ENCODE measurements around the gene ELMOD3. TPM values are rescaled to one million over a fixed set of nuclear protein-coding genes. Genes with fewer than 3 reads are reported as not detected.
A peak's percentile ranks its signal among the peaks of the same experiment; 100 is the strongest.
"Not testable (repeated sequence)": the region's sequence is repeated elsewhere in the genome, so short reads cannot be mapped to it uniquely, and the experiment has no call there.

The ELMOD3 gene
- total and polyA plus RNA-seq, 2 experiments from 2014 or later: 15.3 to 23.8 TPM

DNA sequence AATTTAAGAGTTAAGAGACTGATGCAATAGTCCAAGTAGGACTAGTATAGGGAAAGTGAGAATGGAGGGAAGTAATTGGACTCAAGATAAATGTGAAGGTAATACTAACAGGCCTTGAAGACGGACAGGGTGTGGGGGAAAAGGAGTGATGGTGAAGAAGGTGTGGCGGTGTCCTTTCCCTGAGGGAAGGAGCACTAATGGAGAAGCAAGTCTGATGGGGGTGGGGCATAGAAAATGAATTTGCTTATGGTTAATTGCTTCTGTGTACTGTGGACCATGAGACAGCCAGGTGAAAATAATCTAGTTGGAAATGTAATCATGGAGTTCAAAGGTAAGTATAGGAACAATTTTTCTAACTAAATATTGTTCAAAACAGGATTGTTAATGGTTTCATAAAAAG lies 19.6 kb upstream of the ELMOD3 start:
- Histone ChIP-seq H3K79me2 (ENCODE audit: insufficient read depth) (no peaks in the 10 kb centered on the region), H2AFZ (no peak overlapping the region), H3K36me3 (ENCODE audit: low read depth) (no peaks in the 10 kb centered on the region), H3K27me3 (replicated peaks; ENCODE audit: insufficient read depth) (no peaks in the 10 kb centered on the region), H3K27ac (no peak overlapping the region), H3K4me3 (no peak overlapping the region), H3K4me2 (ENCODE audit: unreplicated experiment) (no peak overlapping the region), H3K9me2 (ENCODE audit: insufficient read depth) (no peaks in the 10 kb centered on the region), H3K9me3 (ENCODE audit: low read depth) (no peaks in the 10 kb centered on the region), H4K20me1 (ENCODE audit: insufficient read depth) (no peaks in the 10 kb centered on the region), H3K4me1 (ENCODE audit: insufficient read depth) (0 out of 2 replicates have a peak, but pooled peaks cover under 1% of the 10 kb centered on the region), H3F3A (ENCODE audit: insufficient read depth) (no peaks in the 10 kb centered on the region), H3K9ac (no peak overlapping the region)
- DNase-seq: no peak
- 46 to 53% methylated on average over 2 of the region's 2 CpGs for WGBS, 2 experiments (ENCODE audit: low coverage in 1 of 2, low lambda C conversion rate in 2 of 2, missing lambda C conversion rate in 2 of 2)
- in situ Hi-C loops (cut with MboI): no loop called here
- TF ChIP-seq EZH2 (IDR thresholded peaks at IDR 0.05; ENCODE audit: insufficient read depth, poor library complexity, severe bottlenecking) (no peak), EZH2phosphoT487 (IDR thresholded peaks at IDR 0.05; ENCODE audit: insufficient read depth, low read depth) (no peak)

DNA sequence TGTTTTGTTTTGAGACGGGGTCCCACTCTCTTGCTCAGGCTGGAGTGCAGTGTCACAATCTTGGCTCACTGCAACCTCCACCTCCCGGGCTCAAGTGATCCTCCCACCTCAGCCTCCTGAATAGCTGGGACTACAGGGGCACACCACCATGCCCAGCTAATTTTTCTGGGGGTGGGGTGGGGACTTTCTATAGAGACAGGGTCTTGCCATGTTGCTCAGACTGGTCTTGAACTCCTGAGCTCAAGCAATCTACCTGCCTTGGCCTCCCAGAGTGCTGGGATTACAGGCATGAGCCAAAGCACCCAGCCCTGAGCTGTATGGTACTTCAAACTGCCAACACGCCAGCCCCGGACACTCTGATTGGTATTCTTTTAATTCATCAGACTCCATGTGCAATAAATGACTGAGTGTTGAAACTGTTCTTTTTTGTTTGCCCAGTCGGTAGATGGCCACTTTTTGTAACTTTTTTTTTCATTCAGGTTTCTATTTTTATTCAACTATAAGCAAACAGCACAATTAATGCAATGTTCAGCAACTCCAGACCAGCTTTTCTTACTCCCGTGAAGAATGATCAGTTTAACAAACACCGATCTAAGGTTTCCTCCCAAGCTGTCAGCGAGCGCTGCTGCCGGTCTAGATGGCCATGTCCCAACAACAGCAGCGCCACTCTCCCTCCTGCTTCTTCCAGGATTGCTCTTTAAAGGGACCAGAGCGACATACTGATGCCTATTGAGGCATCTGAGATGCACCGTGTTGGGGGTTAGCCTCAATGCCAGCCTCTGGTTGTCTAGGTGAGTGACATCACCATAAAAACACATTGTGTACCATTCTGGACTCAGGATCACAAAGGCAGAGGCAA lies 14.3 kb upstream of the ELMOD3 start:
- peak overlapping the region; percentile 65 for H2AFZ ChIP-seq
- no peaks in the 10 kb centered on the region for H3K9me3 ChIP-seq (ENCODE audit: low read depth)
- no peaks in the 10 kb centered on the region for H4K20me1 ChIP-seq (ENCODE audit: insufficient read depth)
- peak overlapping the region; percentile 50; the same call in 1 of the 2 replicates for H3K9ac ChIP-seq
- DNase-seq: peak; percentile 45
- 0 out of 2 replicates have a peak, but pooled peaks cover 5% of the 10 kb centered on the region for H3K4me1 ChIP-seq (ENCODE audit: insufficient read depth)
- H3K4me3 ChIP-seq: peak overlapping the region; percentile 56
- WGBS, 2 experiments (ENCODE audit: low coverage in 1 of 2, low lambda C conversion rate in 2 of 2, missing lambda C conversion rate in 2 of 2): 14 to 16% methylated on average over 13 of the region's 13 CpGs
- H3K27me3 ChIP-seq (replicated peaks; ENCODE audit: insufficient read depth): no peaks in the 10 kb centered on the region
- in situ Hi-C loops (cut with MboI): no loop called here
- no peaks in the 10 kb centered on the region for H3K36me3 ChIP-seq (ENCODE audit: low read depth)
- no peaks in the 10 kb centered on the region for H3K79me2 ChIP-seq (ENCODE audit: insufficient read depth)
- no peak for TF ChIP-seq EZH2phosphoT487 (IDR thresholded peaks at IDR 0.05; ENCODE audit: insufficient read depth, low read depth)
- no peak for TF ChIP-seq EZH2 (IDR thresholded peaks at IDR 0.05; ENCODE audit: insufficient read depth, poor library complexity, severe bottlenecking)
- no peaks in the 10 kb centered on the region for H3K9me2 ChIP-seq (ENCODE audit: insufficient read depth)
- peaks cover 9% of the 10 kb centered on the region; the same call in 1 of the 2 replicates for H3F3A ChIP-seq (ENCODE audit: insufficient read depth)
- H3K27ac ChIP-seq: no peak overlapping the region
- H3K4me2 ChIP-seq (ENCODE audit: unreplicated experiment): peak overlapping the region; percentile 54

DNA sequence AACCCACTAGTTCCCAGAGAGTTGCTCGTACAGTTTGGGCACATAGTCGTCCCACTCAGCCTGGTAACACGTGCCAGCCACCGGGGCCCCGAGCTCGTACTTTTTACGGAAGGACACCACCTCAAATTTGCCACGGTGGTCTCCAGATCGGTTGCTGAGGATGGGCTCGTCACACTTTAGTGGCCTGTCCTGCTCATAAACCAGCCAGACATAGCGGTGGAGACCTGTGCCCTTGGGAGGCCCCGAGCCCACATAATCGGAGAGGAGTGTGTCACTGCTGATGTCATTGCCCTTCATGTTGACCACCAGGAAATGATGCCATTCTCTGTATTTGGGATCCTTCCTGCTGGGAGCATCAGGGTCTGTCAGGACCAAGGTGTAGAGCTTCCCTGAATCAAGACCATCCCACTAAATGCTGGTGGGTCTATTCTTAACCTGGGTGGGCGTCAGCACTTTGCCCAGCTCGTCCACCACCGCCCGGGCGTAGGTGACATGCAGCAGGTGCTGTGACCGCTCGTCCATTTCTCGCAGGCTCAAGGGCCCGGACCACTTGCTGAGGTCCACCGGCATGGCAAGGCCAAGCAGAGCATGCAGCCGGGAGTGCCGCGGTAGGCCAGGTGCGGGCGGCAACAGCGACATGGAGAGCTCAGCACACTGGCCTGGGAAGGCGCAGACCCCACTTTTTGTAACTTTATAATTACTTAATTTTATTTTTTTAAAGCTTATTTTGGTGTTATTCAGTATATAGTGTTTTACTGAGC lies 13.1 kb upstream of the ELMOD3 start:
- no peaks in the 10 kb centered on the region for H3K9me2 ChIP-seq (ENCODE audit: insufficient read depth)
- no peak overlapping the region for H3K9ac ChIP-seq
- 86 to 88% methylated on average over 28 to 30 of the region's 30 CpGs for WGBS, 2 experiments (ENCODE audit: low coverage in 1 of 2, low lambda C conversion rate in 2 of 2, missing lambda C conversion rate in 2 of 2)
- H3K27me3 ChIP-seq (replicated peaks; ENCODE audit: insufficient read depth): no peaks in the 10 kb centered on the region
- in situ Hi-C loops (cut with MboI): no loop called here
- H3K36me3 ChIP-seq (ENCODE audit: low read depth): no peaks in the 10 kb centered on the region
- no peaks in the 10 kb centered on the region for H3K9me3 ChIP-seq (ENCODE audit: low read depth)
- no peak overlapping the region for H3K4me2 ChIP-seq (ENCODE audit: unreplicated experiment)
- H3K4me1 ChIP-seq (ENCODE audit: insufficient read depth): 0 out of 2 replicates have a peak, but pooled peaks cover 5% of the 10 kb centered on the region
- no peak for DNase-seq
- TF ChIP-seq EZH2phosphoT487 (IDR thresholded peaks at IDR 0.05; ENCODE audit: insufficient read depth, low read depth) (no peak), EZH2 (IDR thresholded peaks at IDR 0.05; ENCODE audit: insufficient read depth, poor library complexity, severe bottlenecking) (no peak)
- no peak overlapping the region for H3K27ac ChIP-seq
- H3K79me2 ChIP-seq (ENCODE audit: insufficient read depth): no peaks in the 10 kb centered on the region
- no peaks in the 10 kb centered on the region for H4K20me1 ChIP-seq (ENCODE audit: insufficient read depth)
- H2AFZ ChIP-seq: no peak overlapping the region
- H3K4me3 ChIP-seq: no peak overlapping the region
- peaks cover 9% of the 10 kb centered on the region; the same call in 1 of the 2 replicates for H3F3A ChIP-seq (ENCODE audit: insufficient read depth)

DNA sequence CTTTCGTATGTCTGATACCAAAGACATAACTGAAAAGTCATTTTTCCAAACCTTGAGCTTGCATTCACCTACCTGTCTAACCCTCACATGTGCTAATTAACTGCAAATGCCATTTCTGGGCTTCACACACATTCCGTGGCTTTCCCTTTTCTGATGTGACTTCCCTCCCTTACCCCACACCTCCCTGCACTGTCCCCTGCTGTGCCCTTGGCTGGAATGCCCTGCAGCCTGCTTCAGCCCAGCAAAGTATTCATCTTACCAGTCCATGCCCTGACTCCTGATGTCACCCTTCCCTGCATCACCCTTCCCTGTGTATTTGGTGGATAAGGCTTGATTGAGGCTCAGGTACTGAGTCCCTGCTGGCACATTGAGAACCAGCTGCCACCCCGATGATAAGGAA lies 12.4 kb upstream of the ELMOD3 start:
- H3K4me3 ChIP-seq: no peak overlapping the region
- H3K79me2 ChIP-seq (ENCODE audit: insufficient read depth): no peaks in the 10 kb centered on the region
- H3K9me3 ChIP-seq (ENCODE audit: low read depth): no peaks in the 10 kb centered on the region
- no peaks in the 10 kb centered on the region for H3K36me3 ChIP-seq (ENCODE audit: low read depth)
- H3F3A ChIP-seq (ENCODE audit: insufficient read depth): peaks cover 9% of the 10 kb centered on the region; the same call in 1 of the 2 replicates
- H3K27me3 ChIP-seq (replicated peaks; ENCODE audit: insufficient read depth): no peaks in the 10 kb centered on the region
- H4K20me1 ChIP-seq (ENCODE audit: insufficient read depth): no peaks in the 10 kb centered on the region
- no peak overlapping the region for H2AFZ ChIP-seq
- H3K9ac ChIP-seq: no peak overlapping the region
- H3K4me1 ChIP-seq (ENCODE audit: insufficient read depth): 0 out of 2 replicates have a peak, but pooled peaks cover 5% of the 10 kb centered on the region
- no peak overlapping the region for H3K4me2 ChIP-seq (ENCODE audit: unreplicated experiment)
- H3K27ac ChIP-seq: no peak overlapping the region
- no peaks in the 10 kb centered on the region for H3K9me2 ChIP-seq (ENCODE audit: insufficient read depth)
- in situ Hi-C loops (cut with MboI): no loop called here
- DNase-seq: no peak
- no peak for TF ChIP-seq EZH2 (IDR thresholded peaks at IDR 0.05; ENCODE audit: insufficient read depth, poor library complexity, severe bottlenecking)
- TF ChIP-seq EZH2phosphoT487 (IDR thresholded peaks at IDR 0.05; ENCODE audit: insufficient read depth, low read depth): no peak
- 97 to 99% methylated on average over 3 of the region's 3 CpGs for WGBS, 2 experiments (ENCODE audit: low coverage in 1 of 2, low lambda C conversion rate in 2 of 2, missing lambda C conversion rate in 2 of 2)

DNA sequence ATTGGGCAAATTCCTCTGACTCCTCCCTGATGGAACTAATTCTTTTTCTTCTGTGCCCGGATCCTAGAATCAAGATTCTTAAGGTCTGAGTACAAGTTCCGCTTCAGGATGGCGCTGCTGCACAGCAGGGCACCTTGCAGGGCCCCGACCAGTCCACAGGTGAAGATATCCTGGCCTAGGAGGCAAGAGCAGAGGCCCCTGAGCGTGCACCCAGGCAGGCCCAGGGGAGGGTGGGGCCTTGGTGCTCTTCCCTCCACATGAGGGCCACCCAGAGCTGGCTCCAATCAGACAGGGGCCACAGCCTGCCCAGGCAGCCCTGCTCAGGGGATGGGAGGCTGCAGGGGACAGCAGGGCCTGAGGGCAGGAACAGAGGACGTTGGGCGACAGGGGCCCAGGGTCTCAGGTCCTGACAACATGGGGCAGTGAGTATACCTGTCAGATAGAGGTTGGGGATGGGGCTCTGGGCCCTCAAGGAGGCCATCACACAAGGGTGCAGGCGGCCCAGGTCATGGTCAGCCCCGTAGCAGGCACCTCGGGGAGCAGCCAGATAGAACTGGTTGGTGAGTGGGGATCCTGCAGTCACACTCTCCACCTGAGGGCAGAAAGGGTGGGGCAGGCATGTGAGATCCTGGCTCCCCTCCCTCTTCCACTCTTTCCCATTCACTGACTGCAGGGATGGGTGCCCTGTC lies 11.2 kb upstream of the ELMOD3 start:
- DNase-seq; H3K9me3 ChIP-seq (ENCODE audit: low read depth); in situ Hi-C loops (cut with MboI); H3F3A ChIP-seq (ENCODE audit: insufficient read depth); H3K36me3 ChIP-seq (ENCODE audit: low read depth); H3K27ac ChIP-seq; H3K9me2 ChIP-seq (ENCODE audit: insufficient read depth); H3K4me2 ChIP-seq (ENCODE audit: unreplicated experiment); H3K4me1 ChIP-seq (ENCODE audit: insufficient read depth); H3K79me2 ChIP-seq (ENCODE audit: insufficient read depth); H2AFZ ChIP-seq; H4K20me1 ChIP-seq (ENCODE audit: insufficient read depth); H3K27me3 ChIP-seq (replicated peaks; ENCODE audit: insufficient read depth); H3K9ac ChIP-seq; H3K4me3 ChIP-seq: not testable (repeated sequence)
- WGBS, 2 experiments (ENCODE audit: low coverage in 1 of 2, low lambda C conversion rate in 2 of 2, missing lambda C conversion rate in 2 of 2): 79 to 84% methylated on average over 8 to 9 of the region's 10 CpGs

Data from GM23248 (cell line).